ENCODE measurements around the gene CBFA2T2.
"Not testable (repeated sequence)": the region's sequence is repeated elsewhere in the genome, so short reads cannot be mapped to it uniquely, and the experiment has no call there.

Gene CBFA2T2

GRCh38 chr20:33553516-33553915, 63.6 kb downstream of the CBFA2T2 start:
- no peak for DNase-seq

GRCh38 chr20:33554914-33555420, 65.1 kb downstream of the CBFA2T2 start:
- peak; percentile 7 for DNase-seq

- no peak for DNase-seq
Measured at GRCh38 chr20:33555755-33556154, 65.9 kb downstream of the CBFA2T2 start.

GRCh38 chr20:33556246-33556645, 66.3 kb downstream of the CBFA2T2 start:
- no peak for DNase-seq

- DNase-seq, result no peak
Measured at GRCh38 chr20:33558348-33559144, 68.7 kb downstream of the CBFA2T2 start.

GRCh38 chr20:33559212-33559611, 69.3 kb downstream of the CBFA2T2 start:
- no peak for DNase-seq

GRCh38 chr20:33560026-33560425, 70.1 kb downstream of the CBFA2T2 start:
- no peak for DNase-seq

GRCh38 chr20:33561053-33561452, 71.2 kb downstream of the CBFA2T2 start:
- not testable (repeated sequence) for DNase-seq

GRCh38 chr20:33561692-33562601, 72.1 kb downstream of the CBFA2T2 start:
- DNase-seq, result no peak

GRCh38 chr20:33563788-33564187, 73.9 kb downstream of the CBFA2T2 start:
- DNase-seq, result no peak

- DNase-seq, result no peak
Measured at GRCh38 chr20:33566781-33567603, 77.1 kb downstream of the CBFA2T2 start.

GRCh38 chr20:33567949-33568348, 78.1 kb downstream of the CBFA2T2 start:
- DNase-seq, result no peak

- no peak for DNase-seq
Measured at GRCh38 chr20:33568378-33568777, 78.5 kb downstream of the CBFA2T2 start.

- DNase-seq, result no peak
Measured at GRCh38 chr20:33568868-33569801, 79.2 kb downstream of the CBFA2T2 start.

- no peak for DNase-seq
Measured at GRCh38 chr20:33569802-33570391, 80.0 kb downstream of the CBFA2T2 start.

GRCh38 chr20:33570743-33571142, 80.8 kb downstream of the CBFA2T2 start:
- no peak for DNase-seq

GRCh38 chr20:33573268-33573667, 83.4 kb downstream of the CBFA2T2 start:
- DNase-seq, result not testable (repeated sequence)

GRCh38 chr20:33575282-33575681, 85.4 kb downstream of the CBFA2T2 start:
- DNase-seq, result no peak

- DNase-seq, result no peak
Measured at GRCh38 chr20:33576432-33577125, 86.7 kb downstream of the CBFA2T2 start.

GRCh38 chr20:33578510-33578909, 88.6 kb downstream of the CBFA2T2 start:
- DNase-seq, result no peak

GRCh38 chr20:33583143-33583542, 93.2 kb downstream of the CBFA2T2 start:
- DNase-seq, result no peak

Data from stimulated activated CD4-positive, alpha-beta T cell treated with anti-CD3 and anti-CD28 coated beads, Interleukin-1b, Interleukin-23, amount 100 ng/mL, for 48 hours (primary cell).